GM10266 (cell line): Measurements from ENCODE around the gene TCP11L2.

Source experiments
- DNase-seq: peaks from one replicate; pipeline ENCODE4 v3.0.0; 2012; ENCODE audit errors: extremely low spot score
- CTCF ChIP-seq: IDR thresholded peaks from 2 replicates; pipeline ENCODE4 v1.5.1; 2012; ENCODE audit warnings: mild to moderate bottlenecking, low read depth; ENCODE audit not compliant: control insufficient read depth, insufficient read depth; ENCODE audit errors: missing control alignments

TCP11L2 gene

GRCh38 chr12:106300761-106301160, 1.8 kb upstream of the TCP11L2 start:
- no peak for TF ChIP-seq CTCF
- DNase-seq: no peak

- no peak for TF ChIP-seq CTCF
- no peak for DNase-seq
Observed at GRCh38 chr12:106301241-106301610, 1.3 kb upstream of the TCP11L2 start.

GRCh38 chr12:106301611-106302321, 767 bp upstream of the TCP11L2 start:
- DNase-seq: peak; percentile 56
- TF ChIP-seq CTCF: no peak

GRCh38 chr12:106303202-106303820, 778 bp downstream of the TCP11L2 start:
- no peak for TF ChIP-seq CTCF
- peak; percentile 62 for DNase-seq

GRCh38 chr12:106304001-106304421, 1.5 kb downstream of the TCP11L2 start:
- no peak for DNase-seq
- TF ChIP-seq CTCF: no peak

- TF ChIP-seq CTCF: no peak
- DNase-seq: no peak
Observed at GRCh38 chr12:106304797-106305196, 2.3 kb downstream of the TCP11L2 start.

- no peak for DNase-seq
- no peak for TF ChIP-seq CTCF
Observed at GRCh38 chr12:106305376-106305775, 2.8 kb downstream of the TCP11L2 start.
